Progenitor cell of endocrine pancreas (in vitro differentiated cells): ENCODE data around the gene ATP6V0C. TPM values are rescaled to one million over a fixed set of nuclear protein-coding genes. Genes with fewer than 3 reads are reported as not detected.

ENCODE experiments used
- DNase-seq: peaks from one replicate; pipeline ENCODE4 v3.0.0; 2021; ENCODE audit warnings: low spot score; ENCODE audit not compliant: unreplicated experiment
- H3K27ac Mint-ChIP-seq: 2 replicates; pipeline ENCODE4 v1.8.0; 2021; ENCODE audit warnings: mild to moderate bottlenecking, moderate library complexity, mixed read lengths
- H3K27me3 Mint-ChIP-seq: 2 replicates; pipeline ENCODE4 v1.8.0; 2021; ENCODE audit warnings: mixed read lengths
- H3K36me3 Mint-ChIP-seq: 2 replicates; pipeline ENCODE4 v1.8.0; 2022; ENCODE audit warnings: mixed read lengths; ENCODE audit not compliant: insufficient read depth
- H3K4me1 Mint-ChIP-seq: 2 replicates; pipeline ENCODE4 v1.8.0; 2021; ENCODE audit warnings: low read depth, mixed read lengths
- H3K4me3 Mint-ChIP-seq: 2 replicates; pipeline ENCODE4 v1.8.0; 2021; ENCODE audit warnings: low read depth, mild to moderate bottlenecking, moderate library complexity, mixed read lengths
- H3K9me3 Mint-ChIP-seq: 2 replicates; pipeline ENCODE4 v1.8.0; 2021; ENCODE audit warnings: low read depth, mixed read lengths
- CTCF ChIP-seq: fragments of 200-600 bp; sonication (generic); IDR thresholded peaks from one replicate; pipeline ENCODE4 v1.5.0; 2021; ENCODE audit warnings: antibody characterized with exemption, mild to moderate bottlenecking; ENCODE audit not compliant: unreplicated experiment
- total RNA-seq: library from RNA; stranded (reverse); gene quantifications from 2 replicates; pipeline ENCODE4 v1.2.1, GENCODE V29; 2021

The ATP6V0C gene
- total RNA-seq, 1 donor from 2014 or later: 169 TPM

DNA sequence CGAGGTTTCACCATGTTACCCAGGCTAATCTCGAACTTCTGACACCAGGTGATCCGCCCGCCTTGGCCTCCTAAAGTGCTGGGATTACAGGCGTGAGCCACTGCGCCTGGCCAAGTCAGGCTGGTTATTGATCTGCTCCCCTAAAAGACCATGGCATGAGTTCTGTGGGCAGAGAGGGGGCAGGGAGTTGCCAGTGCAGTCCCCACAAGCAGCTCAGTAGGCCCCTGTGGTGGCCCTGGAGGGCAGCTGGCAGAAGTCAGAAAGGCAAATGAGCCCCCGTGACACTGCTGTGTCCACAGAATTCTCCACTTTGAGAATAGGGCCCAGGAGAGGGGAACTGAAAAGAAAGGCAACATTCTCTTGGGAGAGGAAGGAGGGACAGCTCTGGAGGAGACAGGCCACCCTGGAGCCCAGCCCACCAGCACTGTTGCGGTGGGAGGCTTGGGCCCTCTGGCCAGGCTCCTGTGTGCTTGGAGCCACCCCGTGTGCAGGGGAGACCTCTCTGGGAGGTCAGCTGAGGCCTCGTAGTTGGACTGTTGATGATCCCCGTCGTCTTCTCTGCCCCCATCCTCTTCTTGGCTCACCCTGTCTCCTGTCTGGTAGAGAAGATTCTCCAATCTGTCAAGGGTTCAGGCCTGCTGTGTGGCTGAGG is 4.3 kb downstream of the ATP6V0C start:
- Mint-ChIP-seq H3K27me3 (no peaks in the 10 kb centered on the region), H3K4me3 (no peak overlapping the region), H3K9me3 (no peaks in the 10 kb centered on the region), H3K36me3 (peaks cover 2% of the 10 kb centered on the region), H3K27ac (peak overlapping the region; percentile 93), H3K4me1 (peaks cover 31% of the 10 kb centered on the region)
- TF ChIP-seq CTCF: no peak
- DNase-seq: no peak

- H3K27me3 Mint-ChIP-seq: no peaks in the 10 kb centered on the region
- H3K36me3 Mint-ChIP-seq: peaks cover 2% of the 10 kb centered on the region
- DNase-seq: no peak
- no peaks in the 10 kb centered on the region for H3K9me3 Mint-ChIP-seq
- H3K4me1 Mint-ChIP-seq: peaks cover 35% of the 10 kb centered on the region
- no peak for TF ChIP-seq CTCF
- H3K27ac Mint-ChIP-seq: peak overlapping the region; percentile 97
- H3K4me3 Mint-ChIP-seq: peak overlapping the region; percentile 57
Measured at GRCh38 chr16:2518823-2519710, 5.3 kb downstream of the ATP6V0C start.

GRCh38 chr16:2519711-2520080 is 5.9 kb downstream of the ATP6V0C start:
- Mint-ChIP-seq H3K4me1 (peaks cover 39% of the 10 kb centered on the region), H3K36me3 (peaks cover 2% of the 10 kb centered on the region), H3K9me3 (no peaks in the 10 kb centered on the region), H3K4me3 (peak overlapping the region; percentile 57), H3K27ac (peak overlapping the region; percentile 97), H3K27me3 (no peaks in the 10 kb centered on the region)
- DNase-seq: no peak
- TF ChIP-seq CTCF: no peak

DNA sequence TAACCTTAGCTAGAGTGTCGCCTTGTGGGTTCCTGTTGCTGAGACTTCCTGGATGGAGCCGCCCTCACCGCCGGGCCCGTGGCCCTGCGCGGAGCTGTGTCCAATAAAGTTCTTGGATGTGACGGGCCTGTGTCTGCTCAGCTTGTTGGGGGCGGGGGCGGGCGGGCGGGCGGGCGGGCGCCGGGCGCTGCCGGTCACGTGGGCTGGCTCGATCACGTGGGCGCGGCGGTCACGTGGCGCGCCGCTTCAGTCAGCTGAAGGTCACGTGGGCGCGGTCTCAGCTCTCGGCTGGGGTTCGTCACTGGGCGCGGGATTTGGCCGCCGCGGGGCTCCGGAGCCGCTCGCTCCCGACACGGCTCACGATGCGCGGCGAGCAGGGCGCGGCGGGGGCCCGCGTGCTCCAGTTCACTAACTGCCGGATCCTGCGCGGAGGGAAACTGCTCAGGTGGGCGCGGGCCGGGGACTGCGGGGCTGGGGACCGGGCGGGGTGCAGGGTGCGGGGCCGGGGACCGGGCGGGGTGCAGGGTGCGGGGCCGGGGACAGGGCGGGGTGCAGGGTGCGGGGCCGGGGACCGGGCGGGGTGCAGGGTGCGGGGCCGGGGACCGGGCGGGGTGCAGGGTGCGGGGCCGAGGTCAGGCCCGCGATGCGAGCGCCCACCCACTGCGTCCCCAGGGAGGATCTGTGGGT is 6.5 kb downstream of the ATP6V0C start, which contains the start of gene AMDHD2:
TSS of gene AMDHD2 (plus strand) at position 275 of the 687 bp plus-strand sequence. CDS start at position 363, 88 bp downstream.
- H3K4me3 Mint-ChIP-seq: peak within 1 kb of the TSS; percentile 74
- H3K27ac Mint-ChIP-seq: peak within 1 kb of the TSS; percentile 97
- no peaks in the 10 kb centered on the region for H3K9me3 Mint-ChIP-seq
- DNase-seq: peak; percentile 83
- no peak for TF ChIP-seq CTCF
- peaks cover 3% of the 10 kb centered on the region for H3K36me3 Mint-ChIP-seq
- H3K27me3 Mint-ChIP-seq: no peaks in the 10 kb centered on the region
- H3K4me1 Mint-ChIP-seq: peaks cover 36% of the 10 kb centered on the region
